GM13977 (cell line): ENCODE data around the gene PPP1CB.
A peak's percentile ranks its signal among the peaks of the same experiment; 100 is the strongest.

Source experiments
- DNase-seq: peaks from one replicate; pipeline ENCODE4 v3.0.0; 2012; ENCODE audit warnings: low spot score
- in situ Hi-C: fragments of 300-500 bp; cut with MboI; formaldehyde crosslinking; loops from one replicate; pipeline ENCODE4 v1.12.0; 2022; ENCODE audit warnings: low sequenced_read_pairs, low pct_unique_long_range_greater_than_20kb, mixed read lengths, inconsistent platforms; ENCODE audit not compliant: unreplicated experiment
- TF ChIP-seq, protein P1 (sequence below): IDR thresholded peaks from 2 replicates; pipeline ENCODE4 v1.5.1; 2012; ENCODE audit warnings: mild to moderate bottlenecking, control low read depth; ENCODE audit not compliant: insufficient read depth; ENCODE audit errors: extremely low read depth, missing control alignments

PPP1CB gene

DNA sequence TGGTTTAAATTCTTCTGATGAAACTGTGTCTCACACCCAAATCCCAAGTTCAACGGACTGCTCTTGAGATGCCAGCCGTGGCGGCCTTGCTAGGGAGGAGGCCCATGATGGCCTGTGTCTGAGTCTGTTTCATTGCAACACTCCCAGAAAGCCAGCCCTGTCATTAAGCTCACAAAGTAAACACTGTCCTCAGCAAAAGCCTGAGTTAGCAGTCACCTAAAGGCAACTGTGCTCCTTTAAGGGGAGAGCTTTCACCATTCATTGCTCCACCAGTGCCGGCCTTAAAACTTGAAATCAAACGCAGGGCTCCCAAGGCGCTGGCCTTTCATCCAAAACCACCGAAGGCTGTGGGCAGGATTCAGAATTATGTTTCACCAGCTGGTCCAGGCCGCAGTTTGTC, 42.5 kb upstream of the PPP1CB start:
- in situ Hi-C loops: no loop called here
- no peak for DNase-seq
- TF ChIP-seq, protein P1, sequence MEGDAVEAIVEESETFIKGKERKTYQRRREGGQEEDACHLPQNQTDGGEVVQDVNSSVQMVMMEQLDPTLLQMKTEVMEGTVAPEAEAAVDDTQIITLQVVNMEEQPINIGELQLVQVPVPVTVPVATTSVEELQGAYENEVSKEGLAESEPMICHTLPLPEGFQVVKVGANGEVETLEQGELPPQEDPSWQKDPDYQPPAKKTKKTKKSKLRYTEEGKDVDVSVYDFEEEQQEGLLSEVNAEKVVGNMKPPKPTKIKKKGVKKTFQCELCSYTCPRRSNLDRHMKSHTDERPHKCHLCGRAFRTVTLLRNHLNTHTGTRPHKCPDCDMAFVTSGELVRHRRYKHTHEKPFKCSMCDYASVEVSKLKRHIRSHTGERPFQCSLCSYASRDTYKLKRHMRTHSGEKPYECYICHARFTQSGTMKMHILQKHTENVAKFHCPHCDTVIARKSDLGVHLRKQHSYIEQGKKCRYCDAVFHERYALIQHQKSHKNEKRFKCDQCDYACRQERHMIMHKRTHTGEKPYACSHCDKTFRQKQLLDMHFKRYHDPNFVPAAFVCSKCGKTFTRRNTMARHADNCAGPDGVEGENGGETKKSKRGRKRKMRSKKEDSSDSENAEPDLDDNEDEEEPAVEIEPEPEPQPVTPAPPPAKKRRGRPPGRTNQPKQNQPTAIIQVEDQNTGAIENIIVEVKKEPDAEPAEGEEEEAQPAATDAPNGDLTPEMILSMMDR: no peak

DNA sequence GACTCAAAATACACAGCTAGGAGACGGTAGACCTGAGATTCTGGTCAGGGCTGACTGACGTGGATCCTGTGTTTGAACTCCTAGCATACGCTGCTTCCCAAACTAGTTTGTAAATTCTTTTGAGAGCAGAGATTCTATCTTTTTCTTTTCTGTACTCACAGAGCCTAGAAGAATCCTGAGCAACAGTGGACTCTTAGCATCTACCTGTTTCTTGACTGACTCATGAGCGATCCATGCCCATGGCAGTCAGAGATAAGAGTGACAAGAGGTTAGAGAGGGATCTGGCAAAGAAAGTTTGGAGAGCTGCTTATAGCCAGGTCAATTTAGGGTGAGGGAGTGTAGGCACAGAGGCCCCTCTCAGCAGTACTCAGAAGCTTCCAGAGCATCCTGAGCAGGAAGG, 41.1 kb upstream of the PPP1CB start:
- in situ Hi-C loops: no loop called here
- TF ChIP-seq, protein P1: no peak

DNA sequence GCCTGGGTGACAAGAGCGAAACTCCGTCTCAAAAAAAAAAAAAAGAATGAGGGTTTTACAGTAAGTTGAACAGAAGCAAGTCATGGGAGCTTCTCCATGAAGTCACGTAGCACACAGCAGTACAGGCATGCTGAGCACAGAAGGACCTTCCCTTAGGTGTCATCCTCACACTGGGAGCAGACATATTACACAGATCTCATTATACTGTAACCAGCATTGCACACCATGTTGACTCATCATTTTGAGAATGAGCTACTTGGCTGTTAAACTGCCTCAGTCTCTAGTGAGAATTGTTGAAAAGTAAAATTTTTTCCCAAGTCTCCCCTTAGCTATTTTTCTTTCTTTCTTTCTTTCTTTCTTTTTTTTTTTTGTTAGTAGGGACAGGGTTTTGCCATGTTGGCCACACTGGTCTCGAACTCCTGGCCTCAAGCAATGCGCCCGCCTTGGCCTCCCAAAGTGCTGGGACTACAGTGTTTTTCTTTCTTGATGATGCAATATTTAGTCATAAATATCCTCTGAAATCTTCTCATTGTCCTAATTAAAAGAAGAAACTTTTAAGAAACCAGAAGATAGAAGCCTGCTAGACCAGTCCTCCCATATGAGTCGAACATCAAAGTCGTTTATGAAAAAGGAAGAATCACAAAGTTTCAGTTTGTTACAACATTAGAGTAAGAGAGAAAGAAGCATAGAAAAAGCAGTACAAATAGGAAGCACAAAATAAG, 37.9 kb upstream of the PPP1CB start:
- no peak for DNase-seq
- TF ChIP-seq, protein P1: no peak
- in situ Hi-C loops: no loop called here

More for the DNA sequence above, 41.1 kb upstream of the PPP1CB start:
- no peak for DNase-seq

DNA sequence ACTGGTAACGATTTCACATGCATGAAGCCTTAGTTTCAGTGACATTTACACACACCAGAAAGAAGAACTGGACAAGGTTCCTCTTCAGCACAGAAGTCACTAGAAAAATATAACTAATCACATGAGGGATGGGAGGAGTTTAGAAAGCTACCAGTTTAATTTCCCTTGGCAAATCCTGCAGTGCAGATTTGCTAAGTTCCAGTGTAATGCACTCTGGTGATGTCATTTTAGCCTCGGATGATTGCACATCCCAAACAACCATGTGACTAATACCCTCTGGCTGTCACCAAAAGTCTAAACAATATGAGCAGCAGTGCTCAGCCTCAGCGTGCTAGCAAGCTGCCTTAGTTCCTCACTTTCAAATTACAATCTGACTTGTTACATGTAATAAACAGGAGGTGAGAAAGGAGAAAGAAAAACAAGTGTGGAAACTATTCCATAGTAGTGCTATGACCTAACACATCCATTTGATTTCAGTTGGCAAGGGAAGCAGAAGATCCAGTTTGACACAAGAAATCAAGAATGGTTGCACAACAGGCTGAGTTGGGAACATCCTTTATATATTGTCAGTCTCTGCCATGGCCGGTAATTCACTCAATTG, 35.3 kb upstream of the PPP1CB start:
- DNase-seq: peak; percentile 40
- in situ Hi-C loops: no loop called here

DNA sequence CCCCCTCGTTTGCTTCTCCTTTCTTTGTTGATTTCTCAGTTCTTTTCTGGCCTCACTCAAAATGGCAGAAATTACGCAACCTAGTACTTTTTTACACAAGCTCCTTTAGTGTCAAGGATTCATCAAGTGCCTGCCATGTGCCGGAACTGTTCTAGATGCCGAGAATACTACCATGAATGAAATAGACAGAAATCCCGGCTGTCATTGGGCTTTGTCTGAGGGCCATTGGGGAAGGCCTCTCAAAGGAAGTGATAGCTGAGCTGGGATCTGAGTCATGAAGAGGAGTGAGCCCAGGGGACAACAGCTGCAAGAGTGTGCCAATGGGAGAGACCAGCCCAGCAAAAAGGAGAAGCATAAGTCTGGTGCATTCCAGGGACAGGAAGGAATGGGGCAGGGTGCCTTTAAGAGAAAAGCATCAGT, 34.3 kb upstream of the PPP1CB start:
- no peak for DNase-seq
- in situ Hi-C loops: no loop called here
- TF ChIP-seq, protein P1: no peak

More for the DNA sequence above, 35.3 kb upstream of the PPP1CB start:
- TF ChIP-seq, protein P1: no peak

DNA sequence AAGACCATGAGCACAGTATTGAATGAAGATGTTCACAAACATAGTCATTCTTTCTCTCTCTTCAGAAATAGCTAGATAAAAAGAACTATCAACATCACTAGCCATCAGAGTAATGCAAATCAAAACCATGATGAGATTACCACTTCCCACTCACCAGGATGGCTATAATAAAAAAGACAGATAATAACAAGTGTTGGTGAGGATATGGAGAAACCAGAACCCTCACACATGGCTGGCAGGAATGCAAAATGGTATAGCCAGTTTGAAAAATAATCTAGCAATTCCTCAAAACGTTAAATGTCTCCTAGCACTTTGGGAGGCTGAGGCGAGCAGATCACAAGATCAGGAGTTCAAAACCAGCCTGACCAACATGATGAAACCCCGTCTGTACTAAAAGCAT, 31.3 kb upstream of the PPP1CB start:
- DNase-seq: no peak
- in situ Hi-C loops: no loop called here
- TF ChIP-seq, protein P1: no peak
